WTC11 (cell line): ENCODE measurements around the gene SLC25A22. TPM values are rescaled to one million over a fixed set of nuclear protein-coding genes. Genes with fewer than 3 reads are reported as not detected.

Experiments
- ATAC-seq: fragments of 200-7000 bp; cut with Tn5 transposase; 2 replicates; pipeline ENCODE4 v1.10.0; 2021; ENCODE audit warnings: mild to moderate bottlenecking, moderate library complexity
- CTCF ChIA-PET: fragments of 300-600 bp; sonication (Branson Sonifier 250); formaldehyde crosslinking; loops from one replicate; lab custom pipeline; 2021; ENCODE audit warnings: antibody characterized with exemption; lab: Charles Lee
- POLR2A ChIA-PET: fragments of 350-600 bp; sonication (Branson Sonifier 250); formaldehyde crosslinking; loops from one replicate; lab custom pipeline; 2021; ENCODE audit warnings: antibody characterized with exemption; lab: Charles Lee
- DNase-seq: peaks from one replicate; pipeline ENCODE4 v3.0.0; 2021; ENCODE audit warnings: low spot score
- H3K27ac Mint-ChIP-seq: 2 replicates; pipeline ENCODE4 v1.8.0; 2021; ENCODE audit warnings: mixed read lengths
- H3K27me3 Mint-ChIP-seq: 2 replicates; pipeline ENCODE4 v1.8.0; 2021; ENCODE audit warnings: low read depth, mild to moderate bottlenecking, moderate library complexity, mixed read lengths
- H3K36me3 Mint-ChIP-seq: 2 replicates; pipeline ENCODE4 v1.8.0; 2021; ENCODE audit warnings: mixed read lengths
- H3K4me1 Mint-ChIP-seq: 2 replicates; pipeline ENCODE4 v1.8.0; 2022; ENCODE audit warnings: mixed read lengths
- H3K4me3 Mint-ChIP-seq: 2 replicates; pipeline ENCODE4 v1.8.0; 2021; ENCODE audit warnings: mild to moderate bottlenecking, moderate library complexity, mixed read lengths
- H3K9me3 Mint-ChIP-seq: 2 replicates; pipeline ENCODE4 v1.8.0; 2021; ENCODE audit warnings: mixed read lengths
- ARID4B ChIP-seq: sonication (generic); formaldehyde crosslinking; IDR thresholded peaks from 2 replicates; pipeline ENCODE4 v1.8.0; 2023; ENCODE audit warnings: missing genetic modification reagents, mild to moderate bottlenecking, borderline replicate concordance
- CTCF ChIP-seq: fragments of 200-600 bp; IDR thresholded peaks from 2 replicates; pipeline ENCODE4 v1.8.0; 2022; ENCODE audit warnings: antibody characterized with exemption
- ELF4 ChIP-seq: sonication (generic); formaldehyde crosslinking; IDR thresholded peaks from 2 replicates; pipeline ENCODE4 v1.8.1; 2022; ENCODE audit warnings: low read depth, mild to moderate bottlenecking, moderate library complexity, missing genetic modification reagents
- ESRRA ChIP-seq: sonication (generic); formaldehyde crosslinking; IDR thresholded peaks from 2 replicates; pipeline ENCODE4 v1.8.1; 2022; ENCODE audit warnings: mild to moderate bottlenecking, missing genetic modification reagents, borderline replicate concordance
- FOXK1 ChIP-seq: sonication (generic); formaldehyde crosslinking; IDR thresholded peaks from 2 replicates; pipeline ENCODE4 v1.8.0; 2022; ENCODE audit warnings: mild to moderate bottlenecking, moderate library complexity, missing genetic modification reagents
- RELA ChIP-seq: sonication (generic); formaldehyde crosslinking; IDR thresholded peaks from 2 replicates; pipeline ENCODE4 v1.8.1; 2022; ENCODE audit warnings: missing genetic modification reagents, mild to moderate bottlenecking, borderline replicate concordance
- RORB ChIP-seq: fragments of 250-450 bp; sonication (Bioruptor Pico); IDR thresholded peaks from 2 replicates; pipeline ENCODE4 v1.9.0; 2021; ENCODE audit warnings: mild to moderate bottlenecking
- SOX15 ChIP-seq: fragments of 250-450 bp; sonication (Bioruptor Pico); IDR thresholded peaks from 2 replicates; pipeline ENCODE4 v1.9.0; 2021; ENCODE audit warnings: mild to moderate bottlenecking
- ZNF317 ChIP-seq: sonication (generic); formaldehyde crosslinking; IDR thresholded peaks from 2 replicates; pipeline ENCODE4 v1.8.1; 2023; ENCODE audit warnings: low read depth, mild to moderate bottlenecking, moderate library complexity, missing genetic modification reagents, borderline replicate concordance
- total RNA-seq: library from RNA; stranded (reverse); gene quantifications from 3 replicates; pipeline ENCODE4 v1.2.3, GENCODE V29; 2021
- TF ChIP-seq, protein P1 (sequence below): sonication (generic); formaldehyde crosslinking; IDR thresholded peaks from 2 replicates; pipeline ENCODE4 v1.8.1; 2023; ENCODE audit warnings: mild to moderate bottlenecking, missing genetic modification reagents
- TF ChIP-seq, protein P2 (sequence below): sonication (generic); formaldehyde crosslinking; IDR thresholded peaks from 2 replicates; pipeline ENCODE4 v1.8.0; 2022; ENCODE audit warnings: mild to moderate bottlenecking, missing genetic modification reagents
- TF ChIP-seq, protein P3 (sequence below): sonication (generic); formaldehyde crosslinking; IDR thresholded peaks from 2 replicates; pipeline ENCODE4 v1.8.1; 2022; ENCODE audit warnings: mild to moderate bottlenecking, missing genetic modification reagents, moderate library complexity, borderline replicate concordance
- TF ChIP-seq, protein P4 (sequence below): fragments of 250-450 bp; sonication (Bioruptor Pico); IDR thresholded peaks from 2 replicates; pipeline ENCODE4 v1.8.0; 2021; ENCODE audit warnings: mild to moderate bottlenecking

Gene SLC25A22
- total RNA-seq, 1 experiment from 2014 or later, result 44.8 TPM

DNA sequence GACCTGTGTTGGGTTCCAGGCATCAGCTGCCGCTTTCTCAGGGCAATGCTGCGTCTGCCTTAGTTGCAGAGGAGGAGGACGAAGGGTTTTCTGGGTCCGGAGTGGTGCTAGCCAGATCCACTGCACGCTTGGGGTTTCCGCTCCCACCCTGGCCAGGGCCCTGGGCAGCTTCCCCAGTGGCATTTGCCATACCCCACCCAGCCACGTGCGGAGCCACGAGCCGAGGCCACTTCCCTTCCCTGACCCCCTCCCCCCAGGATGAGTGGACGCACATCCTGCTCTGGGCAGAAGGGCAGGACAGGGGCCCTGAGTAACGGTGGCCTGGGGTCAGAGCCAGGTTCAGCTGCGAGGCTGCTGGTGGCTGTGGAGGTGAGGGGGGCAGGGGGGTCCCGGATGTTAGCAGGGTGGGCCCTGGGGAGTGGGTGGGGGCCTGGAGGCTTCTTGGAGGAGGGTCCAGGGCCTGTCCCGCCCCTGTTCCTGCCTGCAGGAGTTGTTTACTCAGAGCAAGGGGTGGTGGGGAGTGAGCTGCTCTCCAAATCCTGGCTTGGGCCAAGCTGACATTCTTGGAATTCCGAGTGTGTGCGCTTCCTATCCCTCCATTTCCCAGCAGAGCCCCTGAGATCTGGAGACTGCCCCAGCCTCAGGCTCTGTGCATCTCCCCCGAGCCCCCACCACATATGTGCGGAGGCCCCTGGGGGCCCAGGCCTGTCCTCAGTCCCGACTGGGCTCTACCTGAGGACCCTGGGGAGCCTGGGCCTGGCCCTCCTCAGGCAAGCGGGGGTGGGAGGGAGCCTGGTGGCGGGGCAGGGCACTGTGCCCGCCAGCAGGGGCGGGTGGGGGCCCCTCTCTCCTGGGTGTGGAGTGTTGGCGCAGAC, 46.0 kb upstream of the SLC25A22 start (continued):
- TF ChIP-seq, protein P1, sequence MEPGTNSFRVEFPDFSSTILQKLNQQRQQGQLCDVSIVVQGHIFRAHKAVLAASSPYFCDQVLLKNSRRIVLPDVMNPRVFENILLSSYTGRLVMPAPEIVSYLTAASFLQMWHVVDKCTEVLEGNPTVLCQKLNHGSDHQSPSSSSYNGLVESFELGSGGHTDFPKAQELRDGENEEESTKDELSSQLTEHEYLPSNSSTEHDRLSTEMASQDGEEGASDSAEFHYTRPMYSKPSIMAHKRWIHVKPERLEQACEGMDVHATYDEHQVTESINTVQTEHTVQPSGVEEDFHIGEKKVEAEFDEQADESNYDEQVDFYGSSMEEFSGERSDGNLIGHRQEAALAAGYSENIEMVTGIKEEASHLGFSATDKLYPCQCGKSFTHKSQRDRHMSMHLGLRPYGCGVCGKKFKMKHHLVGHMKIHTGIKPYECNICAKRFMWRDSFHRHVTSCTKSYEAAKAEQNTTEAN (CRISPR knock-in tag), result no peak
- TF ChIP-seq, protein P2, sequence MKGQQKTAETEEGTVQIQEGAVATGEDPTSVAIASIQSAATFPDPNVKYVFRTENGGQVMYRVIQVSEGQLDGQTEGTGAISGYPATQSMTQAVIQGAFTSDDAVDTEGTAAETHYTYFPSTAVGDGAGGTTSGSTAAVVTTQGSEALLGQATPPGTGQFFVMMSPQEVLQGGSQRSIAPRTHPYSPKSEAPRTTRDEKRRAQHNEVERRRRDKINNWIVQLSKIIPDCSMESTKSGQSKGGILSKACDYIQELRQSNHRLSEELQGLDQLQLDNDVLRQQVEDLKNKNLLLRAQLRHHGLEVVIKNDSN (CRISPR knock-in tag), result no peak
- TF ChIP-seq ARID4B (CRISPR knock-in tag), result no peak
- TF ChIP-seq ESRRA (CRISPR knock-in tag), result no peak
- peak; percentile 92 for TF ChIP-seq FOXK1 (CRISPR knock-in tag)

GRCh38 chr11:843086-843734, 45.1 kb upstream of the SLC25A22 start:
- Mint-ChIP-seq H3K4me3 (peak overlapping the region; percentile 75), H3K4me1 (peaks cover 23% of the 10 kb centered on the region), H3K9me3 (no peaks in the 10 kb centered on the region), H3K27me3 (no peaks in the 10 kb centered on the region), H3K36me3 (peaks cover 13% of the 10 kb centered on the region), H3K27ac (no peak overlapping the region)
- TF ChIP-seq CTCF, result 0 out of 2 replicates have a peak, but pooled peaks have one; percentile 3
- no peak for TF ChIP-seq RORB (CRISPR knock-in tag)
- ChIA-PET POLR2A (interaction anchor here (0.7 to 2.9 kb wide), 12 partner anchors 9 to 101 kb away, joined by 3 to 35 read pairs (median 6); partner anchors contain the start of genes CD151, CRACR2B and PNPLA2), CTCF (interaction anchor here (0.6 to 5.9 kb wide), 7 partner anchors 9 to 116 kb away, joined by 3 to 82 read pairs (median 7); partner anchors contain the start of genes CD151 and CRACR2B)
- ATAC-seq (no peak), DNase-seq (no peak)

GRCh38 chr11:842370-843002, 44.4 kb upstream of the SLC25A22 start, which contains the start of the genes POLR2L and TSPAN4:
Gene POLR2L, minus strand, starts transcription at chr11:842529. Its CDS starts 21 bp downstream, at chr11:842508.
Gene TSPAN4, plus strand, starts transcription at chr11:842852. Its CDS starts 7,453 bp downstream, at chr11:850305.
- peak within 1 kb of the TSS; percentile 60; the same call in 1 of the 2 replicates for H3K27ac Mint-ChIP-seq
- H3K4me1 Mint-ChIP-seq, result peaks cover 23% of the 10 kb centered on the region
- peak; percentile 4 for ATAC-seq
- H3K4me3 Mint-ChIP-seq, result peak within 1 kb of the TSS; percentile 79
- DNase-seq, result peak; percentile 91
- ChIA-PET POLR2A (interaction anchor here (0.7 to 2.9 kb wide), 8 partner anchors 9 to 102 kb away, joined by 3 to 35 read pairs (median 6); partner anchors contain the start of genes CD151 and PNPLA2), CTCF (interaction anchor here (0.7 to 5.9 kb wide), 3 partner anchors 9 to 13 kb away, joined by 3 to 82 read pairs (median 14); partner anchors contain the start of genes CD151 and CRACR2B)
- H3K9me3 Mint-ChIP-seq, result no peaks in the 10 kb centered on the region
- peaks cover 13% of the 10 kb centered on the region for H3K36me3 Mint-ChIP-seq
- no peaks in the 10 kb centered on the region for H3K27me3 Mint-ChIP-seq
- TF ChIP-seq ELF4 (CRISPR knock-in tag) (peak; percentile 60; the same call in 1 of the 2 replicates), SOX15 (CRISPR knock-in tag) (no peak), RELA (CRISPR knock-in tag) (peak; percentile 62; the same call in 1 of the 2 replicates), ZNF317 (CRISPR knock-in tag) (0 out of 2 replicates have a peak, but pooled peaks have one; percentile 30)
- TF ChIP-seq, protein P3, sequence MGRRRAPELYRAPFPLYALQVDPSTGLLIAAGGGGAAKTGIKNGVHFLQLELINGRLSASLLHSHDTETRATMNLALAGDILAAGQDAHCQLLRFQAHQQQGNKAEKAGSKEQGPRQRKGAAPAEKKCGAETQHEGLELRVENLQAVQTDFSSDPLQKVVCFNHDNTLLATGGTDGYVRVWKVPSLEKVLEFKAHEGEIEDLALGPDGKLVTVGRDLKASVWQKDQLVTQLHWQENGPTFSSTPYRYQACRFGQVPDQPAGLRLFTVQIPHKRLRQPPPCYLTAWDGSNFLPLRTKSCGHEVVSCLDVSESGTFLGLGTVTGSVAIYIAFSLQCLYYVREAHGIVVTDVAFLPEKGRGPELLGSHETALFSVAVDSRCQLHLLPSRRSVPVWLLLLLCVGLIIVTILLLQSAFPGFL (CRISPR knock-in tag), result no peak
- TF ChIP-seq, protein P4, sequence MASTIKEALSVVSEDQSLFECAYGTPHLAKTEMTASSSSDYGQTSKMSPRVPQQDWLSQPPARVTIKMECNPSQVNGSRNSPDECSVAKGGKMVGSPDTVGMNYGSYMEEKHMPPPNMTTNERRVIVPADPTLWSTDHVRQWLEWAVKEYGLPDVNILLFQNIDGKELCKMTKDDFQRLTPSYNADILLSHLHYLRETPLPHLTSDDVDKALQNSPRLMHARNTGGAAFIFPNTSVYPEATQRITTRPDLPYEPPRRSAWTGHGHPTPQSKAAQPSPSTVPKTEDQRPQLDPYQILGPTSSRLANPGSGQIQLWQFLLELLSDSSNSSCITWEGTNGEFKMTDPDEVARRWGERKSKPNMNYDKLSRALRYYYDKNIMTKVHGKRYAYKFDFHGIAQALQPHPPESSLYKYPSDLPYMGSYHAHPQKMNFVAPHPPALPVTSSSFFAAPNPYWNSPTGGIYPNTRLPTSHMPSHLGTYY (CRISPR knock-in tag), result no peak
